A549 treated with CORT108297 at 1 μM for 4 hours (cell line): ENCODE measurements around the gene BLNK. TPM values are rescaled to one million over a fixed set of nuclear protein-coding genes. Genes with fewer than 3 reads are reported as not detected.

Experiments
- total RNA-seq: library from RNA; stranded (reverse); fragments of 200-300 nt; extraction: Qiagen RNA extraction; gene quantifications from 5 replicates; pipeline ENCODE4 v1.2.3, GENCODE V29; 2022

Gene BLNK
- total RNA-seq, result not detected in 5 replicates

DNA sequence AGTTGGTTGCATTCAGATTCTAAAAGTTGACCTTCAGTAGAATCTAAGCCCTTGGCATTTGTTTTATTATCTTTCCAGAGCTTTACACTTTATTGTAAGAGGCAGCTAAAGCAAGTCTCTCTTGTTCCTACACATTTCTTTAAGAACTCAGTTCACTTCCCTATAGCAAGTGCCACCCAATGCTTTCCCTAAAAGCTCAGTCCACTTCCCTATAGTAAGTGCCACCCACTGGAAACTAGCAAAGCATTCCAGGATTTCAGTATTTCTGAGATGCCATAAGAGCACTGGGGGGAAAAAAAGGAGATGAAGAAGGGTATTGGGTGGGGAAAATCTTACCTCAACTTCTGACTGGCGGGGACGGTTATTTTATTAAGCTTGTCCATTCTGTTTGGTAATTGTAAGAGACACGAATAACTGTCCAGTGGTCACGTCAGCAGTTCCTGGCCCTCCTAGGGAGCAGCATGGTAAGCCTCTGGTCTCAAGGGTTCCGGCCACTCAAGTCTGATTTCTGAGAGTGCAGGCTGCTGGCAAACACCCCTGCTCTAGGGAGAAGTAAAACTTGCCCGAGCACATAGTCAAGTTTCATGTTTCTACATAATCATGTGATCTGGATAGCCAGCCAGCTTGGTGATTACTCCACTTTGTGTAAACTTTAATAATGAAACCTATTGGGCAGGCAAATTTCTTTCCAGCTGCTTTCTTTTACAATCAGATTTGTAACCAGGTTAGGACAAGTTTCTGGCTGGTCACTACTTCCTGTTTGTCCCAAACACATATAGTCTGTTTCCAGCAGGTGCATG is at the start of gene BLNK:
BLNK (minus strand) TSS at position 554 of the 800 bp plus-strand sequence; CDS start at position 383, 171 bp downstream.

GRCh38 chr10:96304230-96304629 is 32.9 kb upstream of the BLNK start, which contains the start of gene DNTT:
Gene DNTT (plus strand): TSS chr10:96304434. CDS start chr10:96304498, 64 bp downstream.

Other genes with a start within 250 kb of the BLNK start
- gene CCNJ, start 228.0 kb downstream of the BLNK start, total RNA-seq, result 5.7 to 7.7 TPM (median 6.7 TPM) in 5 replicates
- 6.7 to 8.0 TPM (median 7.7 TPM) in 5 replicates for gene ZNF518A, start 141.3 kb downstream of the BLNK start, total RNA-seq
- gene DNTT, start 32.9 kb upstream of the BLNK start, total RNA-seq, result not detected in 5 replicates
- not detected in 5 replicates for gene OPALIN, start 87.4 kb upstream of the BLNK start, total RNA-seq
- 0.09 to 0.15 TPM (median 0.14 TPM) in 5 replicates for gene TLL2, start 242.4 kb upstream of the BLNK start, total RNA-seq